Keratinocyte (primary cell): ENCODE measurements around the gene ZNF24. TPM values are rescaled to one million over a fixed set of nuclear protein-coding genes. Genes with fewer than 3 reads are reported as not detected.

Source experiments
- DNase-seq: peaks from one replicate; pipeline ENCODE4 v3.0.0-alpha.2; 2011; ENCODE audit warnings: low read depth, missing footprints, low spot score
- FAIRE-seq: peaks from 2 replicates; lab custom pipeline; 2011; peaks lifted over from hg19 to GRCh38; lab: Jason Lieb, UNC
- H2AFZ ChIP-seq: 2 replicates; pipeline ENCODE4 v1.6.0; 2012; ENCODE audit warnings: low read length, control low read depth, inconsistent platforms; ENCODE audit not compliant: control insufficient read depth
- H3K27ac ChIP-seq: 2 replicates; pipeline ENCODE4 v1.5.1; 2011; ENCODE audit warnings: low read length; ENCODE audit not compliant: control insufficient read depth, insufficient read depth
- H3K27me3 ChIP-seq: 3 replicates; pipeline ENCODE4 v1.6.0; 2011; ENCODE audit warnings: low read length; ENCODE audit not compliant: control insufficient read depth, insufficient read depth; ENCODE audit errors: extremely low read depth
- H3K36me3 ChIP-seq, 2 experiments: 2 replicates in 1 of 2; 3 replicates in 1 of 2; pipeline ENCODE4 v1.5.1; 2011; ENCODE audit warnings: low read length in 2 of 2, mild to moderate bottlenecking in 1 of 2; ENCODE audit not compliant: control insufficient read depth in 2 of 2, insufficient read depth in 2 of 2; ENCODE audit errors: extremely low read depth in 1 of 2
- H3K4me1 ChIP-seq: 3 replicates; pipeline ENCODE4 v1.5.1; 2011; ENCODE audit warnings: low read length; ENCODE audit not compliant: control insufficient read depth, insufficient read depth; ENCODE audit errors: extremely low read depth
- H3K4me2 ChIP-seq: 3 replicates; pipeline ENCODE4 v1.6.0; 2011; ENCODE audit warnings: low read depth, low read length; ENCODE audit not compliant: control insufficient read depth, insufficient read depth; ENCODE audit errors: extremely low read depth
- H3K4me3 ChIP-seq, 3 experiments: fragments of 200-600 bp in 1 of 3; sonication (generic) in 1 of 3; 2 replicates in 2 of 3; 3 replicates in 1 of 3; pipeline ENCODE4 v1.5.1; 2011 to 2016; ENCODE audit warnings: low read length in 3 of 3, mild to moderate bottlenecking in 3 of 3, control low read depth in 2 of 3, inconsistent platforms in 1 of 3, low read depth in 1 of 3, mixed read lengths in 1 of 3, mixed run types in 1 of 3, moderate library complexity in 1 of 3; ENCODE audit not compliant: control insufficient read depth in 2 of 3, insufficient read depth in 2 of 3; ENCODE audit errors: extremely low read depth in 1 of 3
- H3K79me2 ChIP-seq: 2 replicates; pipeline ENCODE4 v1.6.0; 2012; ENCODE audit warnings: low read length; ENCODE audit not compliant: control insufficient read depth, insufficient read depth
- H3K9ac ChIP-seq: 3 replicates; pipeline ENCODE4 v1.6.0; 2011; ENCODE audit warnings: low read length; ENCODE audit not compliant: control insufficient read depth, insufficient read depth; ENCODE audit errors: extremely low read depth
- H3K9me1 ChIP-seq: 3 replicates; pipeline ENCODE4 v1.6.0; 2011; ENCODE audit warnings: low read length; ENCODE audit not compliant: control insufficient read depth, insufficient read depth; ENCODE audit errors: extremely low read depth
- H3K9me3 ChIP-seq: 2 replicates; pipeline ENCODE4 v1.5.1; 2012; ENCODE audit warnings: low read depth, low read length; ENCODE audit not compliant: control insufficient read depth
- H4K20me1 ChIP-seq: 3 replicates; pipeline ENCODE4 v1.6.0; 2011; ENCODE audit warnings: low read length; ENCODE audit not compliant: control insufficient read depth, insufficient read depth; ENCODE audit errors: extremely low read depth
- CTCF ChIP-seq, 3 experiments: IDR thresholded peaks in 1 of 3; conservative IDR thresholded peaks in 1 of 3; optimal IDR thresholded peaks in 1 of 3; 2 replicates in 2 of 3; 3 replicates in 1 of 3; pipeline versions ENCODE3 to v1.5.1; 2011; ENCODE audit warnings: low read length in 3 of 3, mild to moderate bottlenecking in 3 of 3, moderate library complexity in 2 of 3, control low read depth in 1 of 3, inconsistent platforms in 1 of 3; ENCODE audit not compliant: insufficient read depth in 2 of 3; ENCODE audit errors: extremely low read depth in 1 of 3
- EZH2 ChIP-seq: IDR thresholded peaks from one replicate; pipeline ENCODE4 v1.6.1; 2012; ENCODE audit warnings: inconsistent platforms, mild to moderate bottlenecking, low read length, moderate library complexity
- dilution Hi-C: fragments of 300-500 bp; cut with MboI; formaldehyde crosslinking; loops from one replicate; pipeline ENCODE4 v1.7.0; 2020; ENCODE audit warnings: low sequenced_read_pairs; ENCODE audit not compliant: extremely low pct_ligation_motif_present
- polyA plus RNA-seq, 5 experiments: library from polyadenylated mRNA; depleted of rRNA in 3 of 5; stranded (reverse) in 3 of 5; stranded (forward) in 1 of 5; unstranded in 1 of 5; fragments of >200 nt; gene quantifications; 1 replicate in 1 of 5; 2 replicates in 3 of 5; 3 replicates in 1 of 5; pipeline versions ENCODE4 v1.2.1 to v1.2.3, GENCODE V29; 2011 to 2012; ENCODE audit warnings: missing spikeins in 2 of 5, low read depth in 1 of 5, low replicate concordance in 1 of 5

Gene ZNF24
- polyA plus RNA-seq, 1 donor (not counting 4 experiments of a cell fraction or from before 2014, with no cell fraction given): 20.3 TPM

DNA sequence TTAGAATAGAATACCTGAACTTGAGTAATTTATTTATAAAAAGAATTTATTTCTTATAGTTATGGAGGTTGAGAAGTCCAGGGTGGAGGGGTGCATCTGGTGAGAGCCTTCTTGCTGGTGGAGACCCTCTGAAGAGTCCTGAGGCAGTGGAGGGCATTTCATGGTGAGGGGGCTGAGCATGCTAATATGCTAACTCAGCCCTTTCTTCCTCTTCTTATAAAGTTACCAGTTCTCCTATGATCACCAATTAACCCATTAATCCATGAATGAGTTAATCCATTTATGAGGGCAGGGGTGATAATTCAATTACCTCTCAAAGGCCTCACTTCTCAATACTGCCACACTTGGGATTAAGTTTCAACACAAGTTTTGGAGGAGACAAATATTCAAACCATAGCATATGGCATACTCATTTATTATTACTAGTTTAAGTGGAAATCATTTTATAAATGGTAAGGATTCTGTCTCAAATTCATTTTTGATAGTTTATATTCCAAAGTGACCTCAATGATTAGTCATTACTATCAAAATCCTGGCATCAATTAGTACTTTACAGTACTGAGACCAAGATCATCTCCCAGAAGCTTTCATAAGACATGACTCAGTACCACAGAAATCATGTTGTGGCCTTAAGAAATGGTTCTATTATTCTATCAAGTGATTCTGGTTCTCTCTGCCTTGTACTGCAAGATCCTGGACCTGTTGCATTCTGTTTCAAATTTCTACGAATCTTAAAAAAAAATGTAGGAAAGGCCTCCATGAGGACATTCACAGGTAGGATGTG, 27.4 kb upstream of the ZNF24 start:
- Histone ChIP-seq H3K4me1 (no peaks in the 10 kb centered on the region), H4K20me1 (no peaks in the 10 kb centered on the region), H3K9ac (no peak overlapping the region), H2AFZ (no peak overlapping the region), H3K36me3 (no peaks in the 10 kb centered on the region), H3K27ac (no peak overlapping the region), H3K4me2 (no peak overlapping the region), H3K27me3 (peaks cover 4% of the 10 kb centered on the region), H3K4me3 (no peak overlapping the region), H3K79me2 (no peaks in the 10 kb centered on the region), H3K9me3 (no peaks in the 10 kb centered on the region), H3K9me1 (no peaks in the 10 kb centered on the region)
- no peak for DNase-seq
- no peak for TF ChIP-seq CTCF (optimal IDR thresholded peaks at IDR 0.05 in 1 of 3, IDR thresholded peaks at IDR 0.05 in 1 of 3, conservative IDR thresholded peaks at IDR 0.05 in 1 of 3; ENCODE audit: extremely low read depth in 1 of 3, insufficient read depth in 2 of 3, low read length in 3 of 3)
- no peak for TF ChIP-seq EZH2
- dilution Hi-C loops: no loop called here
- FAIRE-seq: no peak

DNA sequence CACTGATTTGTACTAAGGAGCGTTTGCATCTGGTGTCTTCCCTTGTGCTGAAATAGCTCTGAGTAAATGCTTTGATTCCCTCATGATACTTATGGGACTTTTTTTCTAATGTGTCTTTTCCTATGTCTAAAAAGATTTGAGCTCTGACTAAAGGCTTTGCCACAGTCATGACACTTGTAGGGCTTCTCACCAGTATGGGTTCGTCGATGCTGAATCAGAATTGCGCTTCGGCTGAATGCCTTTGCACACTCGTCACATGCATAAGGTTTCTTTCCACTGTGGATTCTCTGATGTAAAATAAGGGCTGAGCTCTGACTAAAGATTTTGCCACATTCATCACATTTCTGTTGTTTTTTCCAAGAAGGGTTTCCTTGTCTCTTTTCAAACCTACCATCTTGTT, 24.9 kb upstream of the ZNF24 start:
- FAIRE-seq: no peak
- Histone ChIP-seq H3K4me2 (no peak overlapping the region), H3K27me3 (no peaks in the 10 kb centered on the region), H3K4me3 (no peak overlapping the region), H3K9me3 (no peaks in the 10 kb centered on the region), H3K9me1 (no peaks in the 10 kb centered on the region), H3K4me1 (no peaks in the 10 kb centered on the region), H2AFZ (no peak overlapping the region), H3K9ac (no peak overlapping the region), H3K36me3 (no peaks in the 10 kb centered on the region), H3K79me2 (no peaks in the 10 kb centered on the region), H3K27ac (no peak overlapping the region), H4K20me1 (no peaks in the 10 kb centered on the region)
- dilution Hi-C loops: no loop called here
- DNase-seq: no peak
- no peak for TF ChIP-seq EZH2
